Skeletal muscle tissue (tissue), 4 donors: ENCODE results near the gene WRAP73. TPM values are rescaled to one million over a fixed set of nuclear protein-coding genes. Genes with fewer than 3 reads are reported as not detected.
"Not testable (repeated sequence)": the region's sequence is repeated elsewhere in the genome, so short reads cannot be mapped to it uniquely, and the experiment has no call there.

Experiments
- H3K27ac ChIP-seq: one replicate; pipeline ENCODE4 v1.7.0; 2013; ENCODE audit warnings: mild to moderate bottlenecking, low read depth, low read length, inconsistent platforms
- H3K27me3 ChIP-seq, 3 donors: one replicate each; pipeline ENCODE4 v1.7.0; 2013; ENCODE audit warnings: low read length in 3 of 3; ENCODE audit not compliant: control insufficient read depth in 3 of 3, insufficient read depth in 3 of 3
- H3K36me3 ChIP-seq, 3 donors: one replicate each; pipeline ENCODE4 v1.7.0; 2013; ENCODE audit warnings: low read length in 3 of 3; ENCODE audit not compliant: control insufficient read depth in 3 of 3, insufficient read depth in 3 of 3
- H3K4me1 ChIP-seq, 3 donors: one replicate each; pipeline ENCODE4 v1.7.0; 2013; ENCODE audit warnings: low read length in 3 of 3, mild to moderate bottlenecking in 3 of 3; ENCODE audit not compliant: control insufficient read depth in 3 of 3, insufficient read depth in 3 of 3
- H3K4me3 ChIP-seq, 3 donors: one replicate each; pipeline ENCODE4 v1.7.0; 2013; ENCODE audit warnings: low read length in 3 of 3
- H3K9ac ChIP-seq, 3 donors: one replicate each; pipeline ENCODE4 v1.7.0; 2013; ENCODE audit warnings: low read length in 3 of 3, mild to moderate bottlenecking in 3 of 3, moderate library complexity in 2 of 3, low read depth in 1 of 3
- H3K9me3 ChIP-seq, 3 donors: one replicate each; pipeline ENCODE4 v1.7.0; 2013; ENCODE audit warnings: low read length in 3 of 3; ENCODE audit not compliant: control insufficient read depth in 3 of 3
- total RNA-seq: library from RNA; depleted of rRNA; stranded (reverse); fragments of >200 nt; gene quantifications from one replicate; pipeline ENCODE4 v1.2.3, GENCODE V29; 2014
- donor health status: Osteomylitis.

WRAP73 gene
- total RNA-seq, 1 donor from 2014 or later, result 13.0 TPM

DNA sequence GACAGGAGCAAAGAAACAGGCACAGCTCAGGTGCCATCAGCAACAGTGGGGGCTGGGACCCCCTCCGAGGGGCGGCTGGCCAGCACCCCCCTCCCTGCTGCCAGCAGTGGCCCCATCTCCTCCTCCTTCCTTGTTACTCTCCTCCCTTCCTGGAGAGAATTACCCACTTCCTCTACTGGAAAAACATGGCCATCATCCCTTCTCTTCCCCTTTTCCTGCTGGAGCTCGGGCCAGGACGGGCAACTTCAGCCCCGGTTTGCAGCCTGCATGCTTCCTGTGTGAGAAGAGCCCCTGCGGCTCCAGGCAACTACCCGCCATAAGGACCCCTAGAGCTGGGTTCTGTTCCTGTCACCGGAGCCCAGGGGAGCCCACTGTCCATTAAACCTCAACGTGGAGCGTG, 56.2 kb downstream of the WRAP73 start:
- H3K36me3 ChIP-seq, result no peaks in the 10 kb centered on the region
- H3K27me3 ChIP-seq, result peaks cover 0 to 3% (median 0%) of the 10 kb centered on the region in 3 donors
- H3K9me3 ChIP-seq, result no peaks in the 10 kb centered on the region
- no peak overlapping the region for H3K27ac ChIP-seq
- H3K4me1 ChIP-seq, result peaks cover 8 to 31% (median 29%) of the 10 kb centered on the region in 3 donors
- no peak overlapping the region for H3K4me3 ChIP-seq
- H3K9ac ChIP-seq, result no peak overlapping the region

DNA sequence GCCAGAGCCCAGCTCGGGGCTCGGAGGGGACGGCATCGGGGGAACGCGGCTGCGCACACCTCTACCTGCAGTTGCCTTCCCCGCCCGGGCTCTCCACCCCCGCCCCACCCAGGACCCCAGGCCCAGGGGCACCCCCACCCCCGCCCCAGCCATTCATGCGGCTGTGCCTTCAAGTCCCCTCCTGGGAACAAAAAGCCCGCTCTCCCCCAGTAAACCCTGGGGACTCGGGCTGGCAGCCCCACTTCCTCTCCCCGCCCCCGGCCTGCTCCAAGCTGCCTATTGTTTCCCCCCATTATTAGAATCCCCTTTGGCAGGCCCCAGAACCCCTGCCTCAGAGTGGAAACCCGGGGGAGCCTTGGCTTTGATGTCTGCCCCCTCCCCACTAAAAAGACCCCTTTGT, 56.6 kb downstream of the WRAP73 start:
- H3K27ac ChIP-seq, result no peak overlapping the region
- no peaks in the 10 kb centered on the region for H3K36me3 ChIP-seq
- no peak overlapping the region for H3K9ac ChIP-seq
- peaks cover 8 to 29% (median 25%) of the 10 kb centered on the region in 3 donors for H3K4me1 ChIP-seq
- no peak overlapping the region for H3K4me3 ChIP-seq
- peaks cover 0 to 3% (median 0%) of the 10 kb centered on the region in 3 donors for H3K27me3 ChIP-seq
- no peaks in the 10 kb centered on the region for H3K9me3 ChIP-seq

DNA sequence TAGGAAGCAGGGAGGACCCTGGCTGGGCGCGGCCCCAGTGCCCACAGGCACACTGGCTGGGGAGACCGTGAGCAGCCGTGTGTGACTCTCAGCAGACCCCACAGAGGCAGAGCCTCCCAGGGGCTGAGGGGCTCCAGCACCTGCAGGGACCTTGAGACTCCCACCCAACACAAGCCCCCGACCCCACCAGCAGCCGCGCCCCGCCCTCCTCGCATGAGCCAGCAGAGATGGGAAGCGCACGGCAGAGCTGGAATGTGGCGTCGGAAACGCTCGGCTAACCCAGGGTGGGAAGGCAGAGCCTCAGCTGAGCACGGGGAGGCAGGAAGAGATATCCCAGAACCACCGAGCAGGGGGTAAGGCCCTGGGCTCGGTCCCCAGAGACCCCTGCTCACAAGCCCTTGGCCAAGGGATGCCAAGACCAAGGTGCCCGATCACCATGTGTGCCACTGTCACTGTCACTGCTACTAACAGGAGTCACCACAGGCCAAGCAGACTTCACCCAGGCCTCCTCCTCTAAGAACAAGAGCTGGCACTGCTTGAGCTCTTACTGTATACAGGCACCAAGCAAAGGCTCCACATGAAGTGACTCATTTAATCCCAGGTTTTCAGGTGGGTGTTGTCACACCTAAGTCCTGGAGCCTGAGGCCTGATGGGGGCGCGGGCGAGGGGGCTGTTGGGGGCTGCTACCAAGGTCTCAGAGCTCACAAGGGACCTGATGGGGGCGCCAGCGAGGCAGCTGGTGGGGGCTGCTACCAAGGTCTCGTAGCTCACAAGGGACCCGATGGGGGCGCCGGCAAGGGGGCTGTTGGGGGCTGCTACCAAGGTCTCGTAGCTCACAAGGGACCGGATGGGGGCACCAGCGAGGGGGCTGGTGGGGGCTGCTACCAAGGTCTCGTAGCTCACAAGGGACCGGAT, 58.7 kb downstream of the WRAP73 start:
- no peak overlapping the region for H3K27ac ChIP-seq
- no peaks in the 10 kb centered on the region for H3K36me3 ChIP-seq

DNA sequence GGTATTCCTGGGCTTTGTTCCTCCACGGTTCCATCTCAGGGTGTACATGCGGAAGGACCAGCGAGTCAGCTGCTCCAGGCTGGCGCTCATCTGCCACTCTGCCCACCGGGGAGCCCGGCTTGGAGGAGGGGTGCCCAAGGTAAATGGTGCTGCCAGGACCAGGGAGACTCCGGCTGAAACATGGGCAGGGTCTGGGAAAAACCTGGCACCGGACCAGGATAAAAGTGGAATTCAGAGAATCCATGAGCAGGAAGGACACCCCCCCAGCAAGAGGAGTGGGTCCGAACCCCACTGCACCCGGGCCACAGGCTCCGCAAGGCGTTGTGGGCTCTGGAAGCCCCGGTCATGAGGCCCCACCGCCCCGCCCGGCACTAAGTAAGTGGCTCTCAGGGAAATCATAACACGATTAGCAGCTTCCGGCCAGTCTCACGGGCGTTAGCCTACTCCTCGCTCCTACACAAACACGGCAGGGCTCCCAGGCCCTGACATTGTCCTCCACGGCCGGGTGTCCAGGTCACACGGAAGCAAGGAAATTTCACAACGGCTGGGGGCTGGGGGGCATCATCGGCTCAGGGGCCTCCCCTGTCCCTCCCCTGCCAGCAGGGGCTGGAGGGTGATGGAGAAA, 59.7 kb downstream of the WRAP73 start:
- H3K36me3 ChIP-seq, result no peaks in the 10 kb centered on the region
- H3K9ac ChIP-seq, result no peak overlapping the region
- peaks cover 4 to 12% (median 8%) of the 10 kb centered on the region in 3 donors for H3K4me1 ChIP-seq
- peaks cover 0 to 4% (median 2%) of the 10 kb centered on the region in 3 donors for H3K27me3 ChIP-seq
- H3K27ac ChIP-seq, result no peak overlapping the region
- H3K9me3 ChIP-seq, result no peaks in the 10 kb centered on the region
- no peak overlapping the region for H3K4me3 ChIP-seq

More for the DNA sequence above, 58.7 kb downstream of the WRAP73 start:
- no peak overlapping the region for H3K4me3 ChIP-seq
- H3K27me3 ChIP-seq, result peaks cover 0 to under 1% (median 0%) of the 10 kb centered on the region in 3 donors
- H3K4me1 ChIP-seq, result peaks cover 8 to 16% (median 15%) of the 10 kb centered on the region in 3 donors
- no peaks in the 10 kb centered on the region for H3K9me3 ChIP-seq
- H3K9ac ChIP-seq, result no peak overlapping the region

DNA sequence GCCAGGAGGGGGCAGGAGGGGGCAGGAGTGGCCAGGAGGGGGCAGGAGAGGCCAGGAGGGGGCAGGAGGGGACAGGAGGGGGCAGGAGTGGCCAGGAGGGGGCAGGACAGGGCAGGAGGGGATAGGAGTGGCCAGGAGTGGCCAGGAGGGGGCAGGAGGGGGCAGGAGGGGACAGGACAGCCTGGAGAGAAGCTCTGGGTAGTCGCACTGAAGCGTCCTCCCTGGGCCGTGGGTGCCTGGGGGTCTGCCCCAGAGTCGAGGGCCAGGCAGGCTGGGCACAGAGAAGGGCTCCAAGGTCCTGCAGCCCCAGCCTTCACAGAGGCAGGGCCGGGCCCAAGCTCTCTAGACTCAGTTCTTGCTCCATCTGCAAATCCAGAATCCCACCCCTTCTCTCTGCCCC, 61.5 kb downstream of the WRAP73 start:
- Histone ChIP-seq H3K9ac (peak overlapping the region in 1 of 3 donors; percentile 45), H3K4me1 (peaks cover 0 to 5% (median 4%) of the 10 kb centered on the region in 3 donors), H3K9me3 (no peaks in the 10 kb centered on the region), H3K4me3 (no peak overlapping the region), H3K27ac (no peak overlapping the region), H3K36me3 (no peaks in the 10 kb centered on the region), H3K27me3 (peaks cover 2 to 10% (median 3%) of the 10 kb centered on the region in 3 donors)

DNA sequence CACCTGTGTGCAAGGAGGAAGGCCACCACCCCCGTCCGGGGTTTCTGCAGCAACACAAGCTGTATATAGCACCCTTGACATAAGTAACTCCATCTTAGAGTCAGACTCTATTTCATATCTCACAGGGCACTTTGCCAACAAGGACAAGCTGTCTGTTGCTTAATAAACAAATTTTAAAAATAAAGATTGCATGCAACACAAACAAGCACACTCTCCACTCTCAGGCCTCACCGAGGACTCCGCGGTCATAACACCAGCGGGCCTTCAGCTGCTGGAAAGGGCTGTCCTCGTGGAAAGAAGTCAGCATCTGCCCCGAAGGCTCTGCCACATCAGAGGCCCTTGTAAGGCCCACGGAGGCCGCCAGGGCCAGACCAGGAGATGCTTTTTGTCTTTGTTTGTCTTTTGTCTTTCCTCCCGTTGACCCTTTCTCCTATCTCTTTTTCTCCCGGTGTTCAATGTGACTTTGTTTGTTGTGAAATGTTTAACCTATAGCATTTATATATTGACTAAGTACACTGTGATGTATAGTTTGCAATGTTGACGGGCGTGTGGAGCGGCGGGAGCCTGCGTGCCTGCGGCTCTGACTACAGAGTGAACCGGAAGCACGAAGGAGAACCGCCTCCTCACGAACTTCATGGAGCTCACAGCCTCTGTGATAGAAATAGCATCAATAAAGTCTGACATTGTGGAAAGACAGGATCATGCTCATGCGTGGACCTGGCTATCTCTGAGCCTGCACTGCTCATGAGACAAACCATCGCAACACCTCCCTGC, 62.7 kb downstream of the WRAP73 start:
- no peaks in the 10 kb centered on the region for H3K9me3 ChIP-seq
- H3K27me3 ChIP-seq, result peaks cover 2 to 13% (median 3%) of the 10 kb centered on the region in 3 donors
- H3K36me3 ChIP-seq, result no peaks in the 10 kb centered on the region
- H3K4me1 ChIP-seq, result peaks cover 0 to 5% (median 4%) of the 10 kb centered on the region in 3 donors
- no peak overlapping the region for H3K9ac ChIP-seq
- H3K4me3 ChIP-seq, result no peak overlapping the region
- no peak overlapping the region for H3K27ac ChIP-seq

DNA sequence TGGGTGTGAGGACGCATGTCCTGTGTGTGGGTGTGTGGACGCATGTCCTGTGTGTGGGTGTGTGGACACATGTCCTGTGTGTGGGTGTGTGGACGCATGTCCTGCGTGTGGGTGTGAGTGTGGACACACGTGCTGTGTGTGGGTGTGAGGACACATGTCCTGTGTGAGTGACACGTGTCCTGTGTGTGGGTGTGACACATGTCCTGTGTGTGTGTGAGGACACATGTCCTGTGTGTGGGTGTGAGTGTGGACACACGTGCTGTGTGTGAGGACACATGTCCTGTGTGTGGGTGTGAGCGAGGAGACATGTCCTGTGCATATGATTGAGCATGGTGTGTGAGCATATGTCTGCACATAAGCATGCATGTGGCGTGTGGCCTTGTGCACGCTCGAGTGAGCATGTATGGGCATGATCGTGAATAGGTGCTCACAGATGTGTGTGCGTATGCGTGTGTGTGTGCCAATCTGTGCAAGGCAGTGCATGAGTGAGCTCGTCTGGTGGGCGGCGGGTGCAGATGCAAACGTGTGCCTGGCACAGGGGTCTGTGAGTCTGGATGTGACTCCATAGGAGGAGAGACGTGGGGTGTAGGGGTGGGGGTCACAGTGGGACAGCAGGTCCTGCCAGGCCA, 63.8 kb downstream of the WRAP73 start:
- Histone ChIP-seq H3K4me3 (no peak overlapping the region), H3K9ac (no peak overlapping the region), H3K36me3 (no peaks in the 10 kb centered on the region), H3K27me3 (peaks cover 3 to 23% (median 8%) of the 10 kb centered on the region in 3 donors), H3K27ac (no peak overlapping the region), H3K9me3 (no peaks in the 10 kb centered on the region), H3K4me1 (peaks cover 0 to 4% (median 3%) of the 10 kb centered on the region in 3 donors)

DNA sequence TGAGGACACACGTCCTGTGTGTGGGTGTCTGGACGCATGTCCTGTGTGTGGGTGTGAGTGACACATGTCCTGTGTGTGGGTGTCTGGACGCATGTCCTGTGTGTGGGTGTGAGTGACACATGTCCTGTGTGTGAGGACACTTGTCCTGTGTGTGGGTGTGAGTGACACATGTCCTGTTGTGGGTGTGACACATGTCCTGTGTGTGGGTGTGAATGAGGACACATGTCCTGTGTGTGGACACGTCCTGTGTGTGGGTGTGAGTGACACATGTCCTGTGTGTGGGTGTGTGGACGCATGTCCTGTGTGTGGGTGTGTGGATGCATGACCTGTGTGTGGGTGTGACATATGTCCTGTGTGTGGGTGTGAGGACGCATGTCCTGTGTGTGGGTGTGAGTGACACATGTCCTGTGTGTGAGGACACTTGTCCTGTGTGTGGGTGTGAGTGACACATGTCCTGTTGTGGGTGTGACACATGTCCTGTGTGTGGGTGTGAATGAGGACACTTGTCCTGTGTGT, 64.5 kb downstream of the WRAP73 start:
- not testable (repeated sequence) for H3K9ac ChIP-seq, H3K27ac ChIP-seq, H3K9me3 ChIP-seq, H3K36me3 ChIP-seq, H3K4me1 ChIP-seq, H3K4me3 ChIP-seq
- peaks cover 6 to 27% (median 9%) of the 10 kb centered on the region in 3 donors for H3K27me3 ChIP-seq

DNA sequence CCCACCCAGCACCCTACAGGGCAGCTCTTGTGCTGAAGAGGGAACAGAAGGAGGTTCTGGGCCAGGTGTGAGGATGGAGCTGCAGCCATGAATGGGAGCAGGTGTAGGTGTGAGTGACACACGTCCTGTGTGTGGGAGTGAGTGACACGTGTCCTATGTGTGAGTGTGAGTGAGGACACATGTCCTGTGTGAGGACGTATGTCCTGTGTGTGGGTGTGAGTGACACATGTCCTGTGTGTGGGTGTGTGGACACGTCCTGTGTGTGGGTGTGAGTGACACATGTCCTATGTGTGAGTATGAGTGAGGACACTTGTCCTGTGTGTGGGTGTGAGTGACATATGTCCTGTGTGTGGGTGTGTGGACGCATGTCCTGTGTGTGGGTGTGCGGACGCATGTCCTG, 65.0 kb downstream of the WRAP73 start:
- no peaks in the 10 kb centered on the region for H3K9me3 ChIP-seq
- H3K4me1 ChIP-seq, result no peaks in the 10 kb centered on the region
- H3K4me3 ChIP-seq, result no peak overlapping the region
- no peak overlapping the region for H3K27ac ChIP-seq
- H3K36me3 ChIP-seq, result no peaks in the 10 kb centered on the region
- peaks cover 8 to 28% (median 9%) of the 10 kb centered on the region in 3 donors for H3K27me3 ChIP-seq
- no peak overlapping the region for H3K9ac ChIP-seq
